Measurements from ENCODE around the gene HYLS1.

DNA sequence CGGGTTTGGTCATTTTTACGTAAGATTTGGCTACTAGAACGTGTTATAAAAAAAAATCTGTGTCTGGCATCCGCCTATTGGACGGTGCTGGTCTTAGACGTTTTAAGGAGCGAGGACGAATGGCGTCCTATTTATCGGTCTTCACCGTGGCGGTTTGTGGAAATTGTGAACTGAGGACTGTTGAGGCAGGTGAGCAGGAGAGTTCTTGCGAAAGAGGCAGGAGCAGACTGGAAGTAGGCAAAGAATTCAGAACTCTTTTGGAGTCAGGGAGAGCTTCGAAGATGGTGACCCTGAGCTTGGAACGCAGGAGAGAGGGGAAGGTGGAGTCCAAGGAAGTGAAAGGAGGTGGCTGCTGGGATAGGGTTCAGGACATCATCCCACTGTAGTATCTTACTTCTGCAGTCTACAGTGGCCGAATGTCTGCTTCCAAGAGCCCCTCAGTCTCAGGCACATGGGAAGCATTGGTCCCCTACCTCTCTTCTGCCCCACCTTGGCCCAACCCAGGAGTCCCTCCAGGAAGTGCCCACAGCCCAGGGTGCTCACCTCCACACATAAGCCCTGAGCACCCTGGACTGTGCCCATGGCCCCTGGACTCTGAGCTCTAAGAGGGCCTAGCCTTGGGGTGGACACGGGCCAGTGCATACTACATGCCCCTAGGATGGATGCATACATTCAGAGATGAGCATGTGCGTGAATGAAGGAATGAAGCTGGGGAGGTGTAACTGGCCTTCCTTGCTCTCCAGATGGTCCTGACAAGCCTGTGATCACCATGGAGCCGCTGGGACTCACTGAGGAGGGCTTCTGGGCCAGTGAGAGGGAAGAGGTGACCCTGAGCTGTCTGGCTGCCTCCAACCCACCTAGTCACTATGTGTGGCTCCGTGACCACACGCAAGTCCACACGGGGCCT, 62.1 kb downstream of the HYLS1 start:
- TF ChIP-seq, protein P1, sequence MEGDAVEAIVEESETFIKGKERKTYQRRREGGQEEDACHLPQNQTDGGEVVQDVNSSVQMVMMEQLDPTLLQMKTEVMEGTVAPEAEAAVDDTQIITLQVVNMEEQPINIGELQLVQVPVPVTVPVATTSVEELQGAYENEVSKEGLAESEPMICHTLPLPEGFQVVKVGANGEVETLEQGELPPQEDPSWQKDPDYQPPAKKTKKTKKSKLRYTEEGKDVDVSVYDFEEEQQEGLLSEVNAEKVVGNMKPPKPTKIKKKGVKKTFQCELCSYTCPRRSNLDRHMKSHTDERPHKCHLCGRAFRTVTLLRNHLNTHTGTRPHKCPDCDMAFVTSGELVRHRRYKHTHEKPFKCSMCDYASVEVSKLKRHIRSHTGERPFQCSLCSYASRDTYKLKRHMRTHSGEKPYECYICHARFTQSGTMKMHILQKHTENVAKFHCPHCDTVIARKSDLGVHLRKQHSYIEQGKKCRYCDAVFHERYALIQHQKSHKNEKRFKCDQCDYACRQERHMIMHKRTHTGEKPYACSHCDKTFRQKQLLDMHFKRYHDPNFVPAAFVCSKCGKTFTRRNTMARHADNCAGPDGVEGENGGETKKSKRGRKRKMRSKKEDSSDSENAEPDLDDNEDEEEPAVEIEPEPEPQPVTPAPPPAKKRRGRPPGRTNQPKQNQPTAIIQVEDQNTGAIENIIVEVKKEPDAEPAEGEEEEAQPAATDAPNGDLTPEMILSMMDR (IDR thresholded peaks at IDR 0.05; ENCODE audit: low read length), result no peak
- no peak for TF ChIP-seq EZH2 (optimal IDR thresholded peaks at IDR 0.05; ENCODE audit: low read depth, low read length)

Data from MM.1S (cell line).